K562 (cell line): ENCODE results near the gene COMP. TPM values are rescaled to one million over a fixed set of nuclear protein-coding genes. Genes with fewer than 3 reads are reported as not detected.

Experiments
- BDP1 ChIP-seq: IDR thresholded peaks from 3 replicates; pipeline ENCODE4 v1.6.1; 2011; ENCODE audit not compliant: insufficient read length, insufficient read depth
- CEBPB ChIP-seq: fragments of 450-650 bp; IDR thresholded peaks from 2 replicates; pipeline ENCODE4 v1.6.1; 2016; ENCODE audit warnings: missing genetic modification characterization, missing compliant biosample characterization
- DEAF1 ChIP-seq: fragments of 450-650 bp; formaldehyde crosslinking; IDR thresholded peaks from 2 replicates; pipeline ENCODE4 v1.4.0; 2020; ENCODE audit warnings: mild to moderate bottlenecking, moderate library complexity
- ETV1 ChIP-seq: fragments of 450-650 bp; conservative IDR thresholded peaks from 2 replicates; pipeline ENCODE4 v1.6.1; 2016; ENCODE audit warnings: missing genetic modification characterization, control low read depth, low read depth, missing compliant biosample characterization
- GATAD2A ChIP-seq: fragments of 450-650 bp; IDR thresholded peaks from 2 replicates; pipeline ENCODE4 v1.6.1; 2017
- HOXB6 ChIP-seq: fragments of 250-450 bp; sonication (Bioruptor Pico); IDR thresholded peaks from 2 replicates; pipeline ENCODE4 v1.5.1; 2022; ENCODE audit warnings: mild to moderate bottlenecking, borderline replicate concordance
- ID3 ChIP-seq, 2 experiments: fragments of 250-450 bp in 1 of 2; fragments of 450-650 bp in 1 of 2; sonication (Bioruptor Pico) in 1 of 2; IDR thresholded peaks; 2 replicates each; pipeline versions ENCODE4 v1.6.1 to v1.8.0; 2016 to 2021; ENCODE audit warnings: mild to moderate bottlenecking in 2 of 2, moderate library complexity in 2 of 2, missing compliant biosample characterization in 1 of 2, missing genetic modification characterization in 1 of 2
- MAFK ChIP-seq: IDR thresholded peaks from 2 replicates; pipeline ENCODE4 v1.6.1; 2011; ENCODE audit warnings: low read length, improper control_type of control experiment
- MTA1 ChIP-seq: fragments of 450-650 bp; IDR thresholded peaks from 2 replicates; pipeline ENCODE4 v1.6.1; 2017; ENCODE audit warnings: borderline replicate concordance
- MTA2 ChIP-seq: fragments of 450-650 bp; IDR thresholded peaks from 2 replicates; pipeline ENCODE4 v1.6.1; 2016; ENCODE audit warnings: low read depth
- NBN ChIP-seq: fragments of 450-650 bp; IDR thresholded peaks from 2 replicates; pipeline ENCODE4 v1.6.1; 2016; ENCODE audit warnings: low read depth, mild to moderate bottlenecking
- NFRKB ChIP-seq: fragments of 450-650 bp; IDR thresholded peaks from 2 replicates; pipeline ENCODE4 v1.6.1; 2016; ENCODE audit warnings: low read depth
- NR0B1 ChIP-seq: fragments of 450-650 bp; IDR thresholded peaks from one replicate; pipeline ENCODE4 v1.6.1; 2018; ENCODE audit warnings: mild to moderate bottlenecking, moderate library complexity; ENCODE audit not compliant: partially characterized antibody
- PML ChIP-seq: IDR thresholded peaks from 2 replicates; pipeline ENCODE4 v1.6.1; 2012; ENCODE audit warnings: low read length, inconsistent platforms
- POLR2AphosphoS5 ChIP-seq: IDR thresholded peaks from 2 replicates; pipeline ENCODE4 v1.6.1; 2011; ENCODE audit warnings: mild to moderate bottlenecking, low read depth, low read length, moderate library complexity; ENCODE audit not compliant: control insufficient read depth, insufficient read depth
- POLR2H ChIP-seq: IDR thresholded peaks from 2 replicates; pipeline ENCODE4 v1.6.1; 2016; ENCODE audit warnings: missing genetic modification characterization, low read depth, mild to moderate bottlenecking, control low read depth, missing compliant biosample characterization, moderate library complexity
- RHOXF2B ChIP-seq: fragments of 250-450 bp; sonication (Bioruptor Pico); conservative IDR thresholded peaks from 2 replicates; pipeline ENCODE4 v1.5.1; 2021
- SAP30 ChIP-seq: fragments of 200-600 bp; sonication (generic); IDR thresholded peaks from 2 replicates; pipeline ENCODE4 v1.6.1; 2012; ENCODE audit warnings: borderline replicate concordance, low read depth, mild to moderate bottlenecking, moderate library complexity, low read length, control low read depth, inconsistent platforms; ENCODE audit not compliant: insufficient read depth, poor library complexity, severe bottlenecking
- SIN3B ChIP-seq: fragments of 450-650 bp; IDR thresholded peaks from 2 replicates; pipeline ENCODE4 v1.6.1; 2017; ENCODE audit warnings: low read depth, mild to moderate bottlenecking, moderate library complexity
- SMAD3 ChIP-seq: fragments of 450-650 bp; formaldehyde crosslinking; conservative IDR thresholded peaks from 2 replicates; pipeline ENCODE4 v1.4.0; 2020; ENCODE audit warnings: mild to moderate bottlenecking
- SRF ChIP-seq, 2 experiments: fragments of 250-450, 450-650 bp in 1 of 2; sonication (Bioruptor Pico) in 1 of 2; sonication (generic) in 1 of 2; formaldehyde crosslinking; IDR thresholded peaks; 2 replicates each; pipeline versions ENCODE4 v1.5.0 to v1.5.1; 2020 to 2022; ENCODE audit warnings: mild to moderate bottlenecking in 1 of 2, missing genetic modification reagents in 1 of 2
- STAT5B ChIP-seq: fragments of 250-450 bp; sonication (Bioruptor Pico); IDR thresholded peaks from 2 replicates; pipeline ENCODE4 v1.8.0; 2021; ENCODE audit warnings: mild to moderate bottlenecking, inconsistent platforms
- TCF3 ChIP-seq: sonication (generic); formaldehyde crosslinking; IDR thresholded peaks from 2 replicates; pipeline ENCODE4 v1.4.0; 2020; ENCODE audit warnings: mild to moderate bottlenecking, missing genetic modification reagents
- TCF7 ChIP-seq: sonication (generic); IDR thresholded peaks from 2 replicates; pipeline ENCODE4 v1.6.1; 2016; ENCODE audit warnings: antibody characterized with exemption, borderline replicate concordance
- ZBTB1 ChIP-seq: sonication (generic); formaldehyde crosslinking; IDR thresholded peaks from 2 replicates; pipeline ENCODE4 v1.8.1; 2023; ENCODE audit warnings: missing genetic modification reagents, low read depth, mild to moderate bottlenecking, borderline replicate concordance
- ZNF551 ChIP-seq: fragments of 250-450 bp; sonication (Bioruptor Pico); IDR thresholded peaks from 2 replicates; pipeline ENCODE4 v1.5.0; 2021; ENCODE audit warnings: mild to moderate bottlenecking, moderate library complexity
- ZNF764 ChIP-seq: fragments of 250-450 bp; sonication (Bioruptor Pico); IDR thresholded peaks from 2 replicates; pipeline ENCODE4 v1.4.0; 2020; ENCODE audit warnings: low read depth, mild to moderate bottlenecking, moderate library complexity
- polyA plus RNA-seq, 8 experiments: library from polyadenylated mRNA; depleted of rRNA in 4 of 8; stranded (reverse) in 5 of 8; unstranded in 3 of 8; fragments of >200 nt; fragmentation: Nextera tagmentation in 2 of 8; fragmentation: Illumina TruSeq in 1 of 8; extraction: Ambion mirVana in 2 of 8; extraction: Trizol in 1 of 8; gene quantifications; 2 replicates each; pipeline versions ENCODE4 v1.2.1 to v1.2.3, GENCODE V29; 2011 to 2014; ENCODE audit warnings: inconsistent platforms in 1 of 8, missing spikeins in 1 of 8
- total RNA-seq, 7 experiments: library from RNA; depleted of rRNA in 6 of 7; stranded (reverse); fragments of >200 nt in 6 of 7; fragmentation: Illumina TruSeq in 2 of 7; extraction: Trizol in 2 of 7; gene quantifications; 2 replicates each; pipeline versions ENCODE4 v1.2.1 to v1.2.3, GENCODE V29; 2011 to 2021; ENCODE audit warnings: low replicate concordance in 1 of 7

The COMP gene
- total and polyA plus RNA-seq, 9 of the 15 experiments (the other 6 are each of a cell fraction or from before 2014, with no cell fraction given) = 0.07 TPM; not detected in 8

DNA sequence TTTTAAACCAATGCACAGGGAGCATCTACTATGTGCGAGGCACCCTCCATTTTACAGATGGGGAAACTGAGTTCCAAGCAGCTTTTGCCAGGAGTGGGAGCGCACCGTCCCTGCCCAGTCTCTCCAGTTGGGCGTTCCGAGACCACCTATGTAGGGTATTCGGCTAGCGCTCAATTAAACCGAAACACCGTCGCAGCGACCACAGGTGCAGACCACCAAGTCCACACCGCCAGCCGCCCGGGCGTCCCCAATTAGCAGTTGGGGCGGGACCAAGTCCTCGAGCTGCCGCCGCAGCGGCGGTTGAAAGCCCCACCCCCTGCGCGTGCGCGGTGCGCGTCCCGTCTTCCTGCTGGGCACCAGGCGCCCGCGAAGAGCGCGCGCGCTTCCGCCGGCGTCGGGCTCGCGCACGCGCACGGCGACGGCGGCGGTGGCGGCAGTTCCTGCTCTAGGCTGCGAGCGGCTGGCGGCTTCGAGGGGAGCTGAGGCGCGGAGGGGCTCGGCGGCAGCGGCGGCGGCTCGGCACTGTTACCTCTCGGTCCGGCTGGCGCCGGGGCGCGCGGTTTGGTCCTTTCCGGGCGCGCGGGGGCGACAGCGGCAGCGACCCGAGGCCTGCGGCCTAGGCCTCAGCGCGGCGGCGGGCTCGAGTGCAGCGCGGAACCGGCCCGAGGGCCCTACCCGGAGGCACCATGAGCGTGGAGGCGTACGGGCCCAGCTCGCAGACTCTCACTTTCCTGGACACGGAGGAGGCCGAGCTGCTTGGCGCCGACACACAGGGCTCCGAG is 40.6 kb upstream of the COMP start, which contains the start of gene UPF1 (continued):
- TF ChIP-seq NR0B1 (no peak), SIN3B (peak; percentile 83), STAT5B (CRISPR knock-in tag) (no peak), SMAD3 (no peak), BDP1 (no peak), MAFK (no peak), MTA1 (no peak), GATAD2A (no peak), PML (no peak), ETV1 (tag) (no peak), TCF3 (no peak), ZNF764 (CRISPR knock-in tag) (no peak), ZBTB1 (CRISPR knock-in tag) (peak; percentile 65; the same call in 1 of the 2 replicates), TCF7 (no peak), POLR2H (tag) (peak; percentile 55; the same call in 1 of the 2 replicates), NFRKB (no peak), HOXB6 (CRISPR knock-in tag) (no peak), SAP30 (no peak), POLR2AphosphoS5 (peak; percentile 87), MTA2 (no peak), CEBPB (tag) (no peak), ZNF551 (CRISPR knock-in tag) (no peak), SRF (CRISPR knock-in tag; IDR thresholded peaks at IDR 0.05) (no peak), RHOXF2B (CRISPR knock-in tag) (no peak), NBN (no peak), ID3 (CRISPR knock-in tag; IDR thresholded peaks at IDR 0.05) (no peak), ID3 (tag; IDR thresholded peaks at IDR 0.05) (peak; percentile 60), DEAF1 (no peak)
